NAMALWA (cell line): ENCODE measurements around the gene FLT1.

Source experiments
- DNase-seq: peaks from one replicate; pipeline ENCODE4 v3.0.0-alpha.2; 2015; ENCODE audit warnings: low spot score

FLT1 gene

DNA sequence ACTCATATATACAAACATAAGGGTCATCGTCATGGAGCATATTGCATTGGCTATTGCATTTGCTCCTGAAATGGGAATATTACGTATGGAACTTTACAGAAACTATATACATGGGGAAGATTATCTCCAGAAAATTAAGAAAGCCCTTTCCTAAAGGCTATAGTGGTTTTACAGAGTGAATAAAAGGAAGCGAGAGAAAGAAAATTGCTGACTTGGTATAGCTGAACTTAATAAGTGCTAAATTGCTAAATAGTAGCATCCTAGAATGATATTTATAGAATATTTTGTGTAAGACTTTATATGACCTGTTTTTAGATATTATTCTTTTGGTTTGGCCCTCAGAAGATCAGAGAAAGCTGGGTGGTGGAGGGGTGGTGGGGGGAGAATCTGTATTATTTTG is 114.6 kb downstream of the FLT1 start:
- DNase-seq: no peak

DNA sequence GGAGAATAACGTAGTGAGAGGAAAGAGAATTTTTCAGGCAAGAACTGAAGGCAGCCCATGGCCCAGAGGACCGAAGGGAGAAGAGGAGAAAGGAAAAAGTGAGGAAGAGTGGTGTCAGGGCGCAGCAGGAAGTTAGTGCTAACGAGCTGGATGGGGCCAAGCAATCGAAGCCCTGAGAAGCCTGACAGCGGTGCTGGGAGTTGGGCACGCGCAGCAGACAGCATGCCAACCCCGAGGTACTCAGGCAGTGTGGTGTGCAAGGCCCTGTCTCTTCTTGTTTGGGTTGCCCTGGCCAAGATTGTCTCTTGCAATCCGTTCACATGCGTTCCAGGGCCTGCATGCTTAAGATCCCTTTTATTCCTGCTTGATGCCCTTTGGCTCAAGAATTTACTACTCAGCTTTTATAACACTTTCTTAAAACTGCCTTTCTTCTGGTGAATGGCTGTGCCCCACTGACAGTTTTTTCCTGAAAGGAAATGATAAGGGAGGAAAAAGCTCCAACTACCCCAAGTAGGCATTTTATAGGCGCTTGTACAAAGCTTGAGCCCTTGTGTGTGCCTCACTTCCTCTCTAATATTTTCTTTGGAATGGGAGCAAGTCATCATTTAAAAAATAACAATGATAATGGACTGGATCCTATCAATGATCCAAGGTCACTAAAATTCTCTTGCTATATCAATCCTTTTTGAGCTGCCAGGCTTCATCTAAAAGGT is 115.4 kb downstream of the FLT1 start:
- DNase-seq: no peak

DNA sequence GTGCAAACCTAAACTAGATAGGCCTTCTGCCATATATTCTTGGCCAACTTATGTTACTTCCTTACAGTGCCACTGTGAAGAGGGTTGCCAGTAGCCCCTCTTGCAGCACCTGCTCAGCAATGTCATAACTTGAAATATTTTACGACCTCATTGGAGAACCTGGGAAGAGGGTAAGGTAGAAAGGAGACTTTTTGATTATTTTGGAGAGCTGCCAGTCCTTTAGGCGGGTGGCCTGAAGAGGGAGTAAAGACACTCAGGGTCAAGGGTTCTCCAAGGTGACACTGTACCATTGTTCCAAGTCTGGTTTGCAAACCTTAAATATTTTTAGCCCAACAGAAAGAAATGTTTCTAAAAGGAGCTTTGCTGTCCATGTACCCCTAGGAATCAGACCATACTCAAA is 118.3 kb downstream of the FLT1 start:
- DNase-seq: no peak

DNA sequence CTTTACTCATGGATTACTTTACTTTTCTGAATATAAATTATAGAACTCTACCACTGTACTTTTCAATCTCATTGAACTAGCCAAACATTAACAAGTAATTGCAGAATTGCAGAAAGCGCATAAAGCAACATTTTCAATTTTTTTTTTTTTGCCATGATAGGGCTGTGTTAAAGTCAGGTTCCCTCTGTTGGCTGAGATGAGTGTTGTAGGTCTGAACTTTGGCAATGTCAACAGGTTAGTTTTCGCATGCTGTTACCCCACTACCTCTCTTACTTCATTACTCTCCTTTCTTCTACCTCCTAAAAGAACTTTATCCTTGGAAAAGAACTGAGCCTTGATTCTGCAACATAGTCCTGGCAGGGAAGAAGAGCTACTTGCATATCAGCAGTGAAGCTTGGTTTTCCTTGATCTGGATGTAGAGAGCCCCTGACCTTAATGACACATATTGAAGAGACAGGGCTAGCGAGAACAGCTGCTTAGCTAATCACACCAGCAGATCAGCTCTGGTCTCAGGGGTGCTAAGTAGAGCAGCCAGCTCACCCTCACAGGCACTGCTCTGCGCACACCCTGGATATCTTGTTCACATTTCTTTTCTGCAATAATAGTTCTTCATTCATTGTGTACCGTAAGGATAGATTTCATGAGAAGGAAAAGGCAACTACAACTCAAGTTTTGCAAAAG is 119.5 kb downstream of the FLT1 start:
- DNase-seq: no peak

DNA sequence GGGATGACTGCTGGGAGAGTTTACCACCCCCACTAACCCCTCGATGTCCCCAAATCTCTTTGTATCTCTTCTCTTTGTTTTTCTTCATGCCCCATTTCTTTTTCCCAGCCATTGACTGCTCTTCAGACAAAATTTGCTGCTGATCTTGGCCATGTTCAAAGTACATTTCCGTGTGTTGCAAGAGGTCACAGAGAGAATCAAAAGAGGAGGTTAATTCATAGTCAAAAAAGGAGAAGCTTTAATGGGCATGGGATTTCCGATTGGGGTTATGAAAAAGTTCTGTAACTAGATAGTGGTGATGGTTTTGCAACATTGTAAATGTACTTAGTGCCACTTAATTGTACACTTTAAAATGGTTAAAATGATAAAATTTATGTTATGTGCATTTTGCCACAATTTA is 121.1 kb downstream of the FLT1 start:
- no peak for DNase-seq

DNA sequence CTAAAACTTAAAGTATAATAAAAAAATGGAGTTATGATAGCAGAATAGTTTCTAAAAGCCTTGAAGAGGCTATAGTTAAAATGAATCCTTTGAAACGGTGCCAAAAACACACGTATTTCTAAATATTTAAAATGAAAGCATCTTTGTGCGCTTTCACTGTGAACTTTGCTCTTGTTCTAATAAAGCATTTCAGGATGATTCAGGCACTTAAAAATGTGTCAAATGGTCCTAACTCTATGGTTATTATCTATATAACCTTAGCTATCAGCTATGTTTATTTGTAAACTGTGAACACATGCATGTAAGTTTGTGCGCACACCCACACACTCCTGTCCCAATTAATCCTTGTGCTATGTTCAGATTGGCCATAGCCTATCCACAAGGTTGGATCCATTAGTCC is 124.5 kb downstream of the FLT1 start:
- DNase-seq: no peak

DNA sequence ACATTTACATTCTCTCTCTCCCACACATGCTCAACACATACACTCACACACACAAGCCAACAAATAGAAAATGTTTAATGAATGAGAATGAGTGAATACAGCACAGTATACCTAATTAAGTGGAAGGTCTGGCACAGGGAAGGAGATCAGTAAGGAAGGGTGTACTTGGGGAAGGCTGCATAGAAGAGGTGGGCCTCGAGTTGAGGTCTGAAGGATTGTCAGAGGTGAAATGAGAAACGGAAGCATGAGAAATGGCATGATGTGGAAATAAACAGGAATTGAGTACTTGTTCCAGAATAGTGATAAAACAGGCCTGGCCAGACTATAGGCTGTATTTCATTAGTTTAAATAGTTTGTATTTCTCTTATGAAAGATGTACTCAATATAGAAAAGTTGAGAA is 136.2 kb downstream of the FLT1 start:
- no peak for DNase-seq

DNA sequence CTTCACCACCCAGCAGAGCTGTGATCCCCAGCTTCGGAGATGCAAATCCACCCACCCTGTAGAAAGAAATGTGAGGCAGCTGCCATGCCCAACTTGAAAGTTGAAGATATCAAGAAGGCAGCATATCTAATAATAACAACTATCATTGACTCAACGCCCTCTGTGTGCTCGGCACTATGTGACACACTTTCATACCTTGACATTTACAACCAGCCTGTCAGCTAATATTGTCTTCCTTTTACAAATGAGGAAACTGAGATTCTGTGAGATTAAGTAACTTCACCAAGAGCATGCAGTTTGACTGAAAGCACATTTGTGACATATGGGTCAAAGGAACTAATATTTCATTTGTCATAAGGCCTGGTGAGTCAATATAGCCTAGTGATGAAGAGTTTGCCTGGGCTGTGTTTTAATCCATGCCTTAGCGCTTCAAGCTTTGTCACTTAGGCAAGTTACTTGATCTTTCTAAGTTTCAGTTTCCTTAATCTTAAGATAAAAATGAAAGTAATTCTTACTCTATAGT is 137.0 kb downstream of the FLT1 start:
- no peak for DNase-seq

DNA sequence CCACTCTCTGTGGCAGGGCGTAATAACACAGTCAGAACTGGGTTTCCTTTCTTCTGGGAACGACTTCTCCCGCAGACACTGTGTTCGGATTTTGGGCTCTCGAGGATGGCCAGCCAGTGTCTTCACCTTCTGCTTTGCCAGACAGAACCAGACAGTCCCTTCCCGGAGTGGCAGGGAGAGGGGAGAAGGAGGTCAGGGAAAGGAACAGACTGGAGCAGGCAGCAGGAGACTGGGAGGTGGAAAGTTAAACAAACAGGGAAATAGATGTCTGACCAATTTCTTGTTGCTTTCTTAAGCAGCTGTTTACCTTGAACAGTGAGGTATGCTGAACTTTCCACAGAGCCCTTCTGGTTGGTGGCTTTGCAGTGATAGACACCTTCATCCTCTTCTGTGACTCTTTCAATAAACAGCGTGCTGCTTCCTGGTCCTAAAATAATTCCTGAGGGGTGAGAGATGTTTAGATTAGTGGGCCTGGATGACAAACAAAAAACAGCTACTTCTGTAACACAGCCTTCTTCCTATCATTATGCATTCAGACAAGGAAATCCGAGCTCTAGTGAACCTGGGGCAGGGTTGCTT is 137.6 kb downstream of the FLT1 start:
- no peak for DNase-seq

DNA sequence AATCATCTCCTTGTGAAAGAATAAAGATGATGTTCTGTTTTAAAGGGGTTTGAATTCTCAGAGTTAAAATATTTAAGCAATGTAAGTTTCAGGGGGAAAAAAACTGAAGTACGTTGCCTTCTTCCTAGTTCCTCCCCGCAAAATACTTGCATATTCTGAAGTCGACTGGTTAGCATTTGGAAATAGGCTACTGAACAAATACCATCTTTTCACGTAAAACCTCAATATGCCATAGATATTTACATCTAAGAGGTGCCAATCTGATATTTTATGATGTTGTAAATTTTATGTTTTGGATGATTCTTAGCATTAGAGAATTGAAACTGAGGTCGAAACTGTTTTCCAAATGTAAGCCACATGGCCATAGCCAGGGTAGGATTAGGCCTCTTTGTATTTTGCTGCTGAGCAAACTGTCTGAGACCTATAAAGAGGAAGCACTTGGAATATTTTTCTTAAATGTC is 138.3 kb downstream of the FLT1 start:
- DNase-seq: no peak

DNA sequence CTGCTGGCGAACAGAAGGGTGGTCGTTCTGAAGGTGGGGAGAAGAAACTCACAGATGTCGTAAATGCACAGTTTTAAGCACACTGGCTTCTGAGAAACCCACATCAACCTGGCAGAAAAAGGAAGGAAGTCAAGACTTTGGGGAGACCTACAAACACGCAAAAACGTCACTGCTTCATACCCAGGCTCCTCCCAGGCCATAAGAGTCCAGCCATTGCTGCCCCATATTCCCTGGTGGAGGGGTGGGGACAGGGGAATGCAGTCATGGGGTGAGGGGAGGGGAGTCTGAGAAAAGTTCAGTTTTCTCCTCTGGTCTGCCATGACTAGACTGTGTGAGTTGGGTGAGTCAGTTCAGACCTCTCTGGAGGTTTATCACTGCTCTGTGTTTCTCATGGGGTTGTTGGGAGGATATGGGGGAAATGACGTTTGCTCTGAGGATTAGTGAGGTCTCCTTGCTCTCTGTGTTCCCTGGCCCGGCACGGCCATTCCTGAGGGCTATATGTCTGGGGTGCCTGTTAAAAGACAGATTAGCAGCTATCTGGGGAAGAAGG is 139.0 kb downstream of the FLT1 start:
- DNase-seq: no peak

DNA sequence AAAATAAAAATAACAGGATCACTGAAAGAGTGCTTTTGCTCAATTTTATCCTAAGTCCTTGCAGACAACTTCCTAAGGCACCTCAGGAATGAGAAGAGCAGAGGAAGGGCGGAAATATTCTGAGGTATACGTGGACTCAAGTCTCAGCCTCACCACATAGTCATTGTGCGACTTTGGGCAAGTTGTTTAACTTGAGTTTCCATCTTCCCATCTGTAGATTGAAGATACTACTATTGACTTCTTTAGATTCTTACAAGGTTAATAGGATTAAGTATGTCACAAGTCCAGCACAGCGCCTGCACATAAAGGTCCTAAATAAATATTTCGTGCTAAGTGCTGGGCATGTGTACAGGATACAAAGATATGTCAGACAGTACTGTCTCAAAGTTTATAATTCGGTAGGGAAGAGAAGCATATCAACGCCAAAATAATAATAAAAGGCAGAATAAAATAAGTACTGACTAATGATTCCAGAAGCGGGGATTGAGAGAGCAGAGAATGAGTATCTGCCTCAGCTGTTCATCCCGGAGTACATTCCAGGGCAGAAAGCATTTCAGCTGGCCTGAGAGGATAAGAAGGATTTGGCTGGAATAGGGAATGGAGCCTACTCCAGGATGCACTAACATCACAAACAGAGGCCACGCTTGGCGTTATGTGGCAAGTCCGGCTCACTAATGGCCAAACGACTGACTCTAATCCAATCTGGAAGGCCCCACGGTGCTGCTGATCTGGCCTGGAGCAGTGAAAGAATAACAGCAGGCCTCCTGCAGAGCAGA is 139.7 kb downstream of the FLT1 start:
- no peak for DNase-seq

DNA sequence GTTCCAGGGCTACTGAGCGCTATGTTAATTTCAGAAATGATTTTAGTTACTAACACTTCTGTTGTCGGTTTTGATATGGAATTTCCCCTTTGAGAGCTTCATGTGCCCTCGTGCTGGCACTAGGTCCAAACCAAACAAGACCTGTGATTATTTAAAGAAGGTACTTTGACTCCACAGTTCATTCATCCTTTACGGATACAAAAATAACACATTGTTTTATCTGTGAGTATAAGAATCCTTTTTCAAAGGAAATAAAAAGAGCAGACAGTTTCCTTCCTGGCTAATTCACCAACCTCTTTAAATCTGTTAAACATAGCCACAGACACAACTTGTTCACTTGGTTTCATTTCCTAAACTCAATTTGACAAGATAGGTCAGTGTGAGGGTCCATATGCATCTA is 141.2 kb downstream of the FLT1 start:
- no peak for DNase-seq

DNA sequence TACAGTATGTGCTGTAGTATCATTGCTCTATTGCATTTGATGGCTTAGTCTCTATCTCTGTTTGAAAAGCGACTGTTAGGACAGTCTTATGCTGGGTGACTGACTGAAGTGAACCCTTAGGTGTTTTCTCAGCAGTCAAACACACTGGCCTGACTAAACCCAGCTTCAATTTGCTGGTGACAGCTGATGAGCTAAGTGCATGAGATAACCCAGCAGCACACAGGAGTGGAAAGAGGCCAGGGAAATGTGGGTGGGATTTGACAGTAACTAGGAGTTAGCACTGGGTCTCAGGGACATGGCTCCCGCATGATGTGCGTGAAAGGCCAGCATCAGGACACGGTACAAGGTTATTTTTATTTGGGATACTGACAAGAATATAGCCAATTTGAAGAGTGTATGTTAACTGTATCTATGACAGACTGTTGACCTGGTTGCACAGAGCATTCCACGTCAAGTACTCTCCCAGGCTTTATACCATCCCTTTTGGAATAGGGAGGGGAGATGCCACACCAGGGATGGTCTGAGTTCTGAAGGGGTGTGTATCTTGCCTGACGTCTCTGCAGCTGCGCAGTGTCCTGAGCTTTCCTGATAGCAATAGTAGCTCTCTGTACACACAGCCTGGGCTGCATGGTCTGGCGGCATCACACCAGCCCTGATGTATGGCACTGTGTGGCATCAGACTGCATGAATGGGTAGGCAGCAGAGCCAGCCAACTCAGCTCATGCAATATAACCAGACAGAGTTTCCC is 144.8 kb downstream of the FLT1 start:
- DNase-seq: no peak

DNA sequence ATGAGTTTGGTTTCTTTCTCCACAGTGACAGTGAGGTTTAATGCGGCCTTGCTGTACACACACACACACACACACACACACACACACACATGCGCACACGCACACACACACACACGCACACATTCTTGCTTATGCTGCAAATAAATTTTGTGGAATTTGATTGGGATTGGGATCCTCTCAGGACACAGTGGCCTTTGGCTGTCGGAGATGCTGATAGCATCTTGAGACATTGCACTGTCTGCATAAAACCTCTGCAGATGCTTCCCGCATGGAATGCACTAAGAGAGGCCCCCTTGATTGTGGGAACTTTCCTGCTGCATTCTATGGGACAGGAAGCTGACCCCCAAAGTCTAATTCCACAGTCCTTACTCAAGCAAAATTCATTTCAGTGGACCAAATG is 145.6 kb downstream of the FLT1 start:
- no peak for DNase-seq

DNA sequence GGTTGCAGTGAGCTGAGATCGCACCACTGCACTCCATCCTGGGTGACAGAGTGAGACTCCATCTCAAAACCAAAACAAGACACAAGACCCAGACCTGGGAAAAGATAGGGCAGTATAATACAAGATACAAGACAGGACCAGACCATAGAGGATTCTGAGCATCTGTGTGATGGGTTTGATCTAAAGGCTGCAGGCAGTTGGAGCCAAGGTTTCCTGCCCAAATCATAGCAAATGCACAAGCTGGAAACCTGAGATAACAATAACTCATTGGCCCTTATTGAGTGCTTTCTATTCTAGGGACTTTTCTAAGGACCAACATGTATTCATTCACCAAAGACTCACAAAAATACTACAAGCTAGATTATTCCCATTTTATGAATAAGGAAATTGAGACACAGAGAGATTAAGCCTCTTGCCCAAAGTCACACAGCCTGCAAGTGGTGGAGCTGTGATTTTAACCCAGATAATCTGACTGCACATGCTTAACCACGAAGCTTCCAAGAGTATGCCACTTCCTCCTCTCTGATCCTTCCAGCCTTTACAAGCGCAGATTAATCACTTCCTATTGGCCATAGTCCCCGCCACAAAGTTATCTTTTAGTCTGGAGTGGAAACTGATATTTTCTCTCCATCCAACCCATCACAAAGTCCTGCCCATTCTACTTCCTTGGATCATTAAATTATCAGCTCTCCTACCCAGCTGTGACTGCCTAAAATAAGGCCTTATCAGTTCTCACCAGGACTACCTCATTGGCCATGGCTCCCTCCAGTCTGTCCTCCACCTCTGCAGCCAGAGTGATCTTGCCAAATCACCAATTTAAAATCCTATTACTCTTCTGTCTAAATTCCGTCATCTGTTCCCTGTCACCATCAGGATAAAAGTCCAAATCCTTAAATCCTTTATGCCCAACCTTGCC is 147.2 kb downstream of the FLT1 start:
- DNase-seq: no peak

DNA sequence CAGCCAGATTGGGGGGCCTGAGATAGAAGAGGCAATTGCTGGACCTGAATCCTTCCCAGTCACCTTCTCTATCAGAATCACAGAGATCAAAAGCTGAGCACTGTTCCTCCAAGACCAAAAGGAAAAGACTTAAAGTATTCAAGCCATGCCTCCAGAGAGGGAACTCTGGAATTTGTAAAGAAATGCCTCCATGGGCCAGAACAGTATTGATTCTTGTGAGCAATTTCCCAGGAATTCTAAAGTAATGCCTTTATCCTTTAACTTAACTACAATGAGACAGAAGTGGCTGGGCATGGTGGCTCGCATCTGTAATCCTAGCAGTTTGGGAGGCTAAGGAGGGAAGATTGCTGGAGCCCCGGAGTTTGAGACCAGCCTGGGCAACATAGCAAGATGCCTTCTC is 148.8 kb downstream of the FLT1 start:
- no peak for DNase-seq

DNA sequence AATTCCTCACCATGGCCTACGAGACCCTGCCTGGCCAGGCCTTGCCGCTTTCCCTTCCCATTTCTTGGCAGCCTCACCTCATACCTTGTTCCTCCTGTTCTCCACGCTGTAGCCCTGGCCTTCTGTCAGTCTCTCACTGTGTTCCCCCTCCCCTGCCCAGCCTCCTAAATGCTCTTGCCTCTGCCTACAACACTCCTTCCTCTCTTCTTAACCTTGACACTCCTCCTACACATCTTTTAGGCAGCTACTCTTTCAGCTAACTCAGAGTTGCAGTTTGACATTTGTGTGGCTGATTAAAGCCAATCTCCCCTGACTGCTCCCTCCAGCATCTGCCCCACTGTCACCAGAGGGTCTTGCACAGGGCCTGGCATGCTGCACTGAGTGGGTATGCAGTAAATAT is 150.8 kb downstream of the FLT1 start:
- DNase-seq: no peak

DNA sequence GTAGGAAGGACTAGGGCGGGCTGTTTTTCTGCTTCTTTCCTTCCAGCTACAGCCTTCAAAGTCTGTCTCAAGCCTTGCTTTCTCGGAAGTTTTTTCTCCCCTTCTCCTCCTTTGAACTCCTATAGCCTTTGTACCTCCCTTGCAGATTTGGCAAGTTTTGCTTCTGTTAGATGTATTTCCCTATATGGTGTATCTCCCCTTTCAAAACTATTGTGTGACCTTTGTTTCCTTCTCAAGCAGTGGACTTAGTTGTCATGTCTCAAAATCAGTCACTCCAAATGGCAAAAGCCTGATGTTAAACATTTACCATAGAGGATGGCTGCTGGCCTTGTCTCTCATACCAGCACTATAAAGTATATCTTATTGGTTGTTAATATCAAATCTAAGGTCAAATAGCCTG is 152.7 kb downstream of the FLT1 start:
- no peak for DNase-seq

DNA sequence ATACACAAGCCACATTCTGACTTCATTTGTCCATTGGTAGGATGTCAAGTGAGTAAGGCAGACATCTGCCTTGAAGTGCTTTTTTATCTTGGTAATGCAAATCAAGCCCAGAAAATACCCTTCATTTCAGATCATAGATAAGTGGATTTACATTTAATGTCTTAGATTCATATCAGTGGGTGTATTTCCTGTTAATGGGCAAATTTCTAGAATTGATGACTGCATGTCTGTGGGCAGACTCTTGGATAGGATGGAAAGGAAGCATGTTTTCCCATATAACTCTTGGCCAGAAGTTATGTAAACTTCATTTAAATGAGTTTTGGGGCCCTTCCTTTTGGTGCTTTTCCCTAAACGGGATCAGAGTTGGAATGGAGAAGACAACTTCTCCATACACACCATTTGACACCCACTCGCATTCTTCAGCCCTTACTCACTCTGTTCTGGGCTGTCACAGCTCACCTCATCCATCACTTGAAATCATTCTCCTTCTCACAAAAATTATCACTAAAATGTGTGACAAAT is 154.6 kb downstream of the FLT1 start:
- no peak for DNase-seq
